ENCODE measurements around the gene LMX1B.

The LMX1B gene

GRCh38 chr9:126609191-126609590 lies 4.5 kb upstream of the LMX1B start:
- no peaks in the 10 kb centered on the region for H3K9me3 ChIP-seq (ENCODE audit: control extremely low read depth in 1 of 5, control insufficient read depth in 4 of 5, insufficient read depth in 2 of 5, low read depth in 1 of 5, low read length in 4 of 5)
- no peaks in the 10 kb centered on the region for H3K36me3 ChIP-seq (ENCODE audit: control insufficient read depth in 4 of 4, insufficient read depth in 4 of 4, low read length in 3 of 4)
- POLR2A ChIA-PET, result interaction anchor here (0.6 kb wide), 1 partner anchor 783 kb away, joined by 3 read pairs; no protein-coding TSS in a partner anchor
- DNase-seq, result no peak
- peaks cover 0 to 34% (median 16%) of the 10 kb centered on the region in 4 experiments for H3K4me1 ChIP-seq (ENCODE audit: control extremely low read depth in 1 of 4, control insufficient read depth in 4 of 4, insufficient read depth in 4 of 4, low read length in 3 of 4)
- H3K4me3 ChIP-seq (ENCODE audit: control insufficient read depth in 1 of 7, extremely low read depth in 1 of 7, insufficient read depth in 4 of 7, low read depth in 2 of 7, low read length in 6 of 7), result no peak overlapping the region
- peaks cover 0 to 81% (median 29%) of the 10 kb centered on the region in 5 experiments for H3K27me3 ChIP-seq (replicated peaks in 2 of 5; ENCODE audit: control insufficient read depth in 4 of 5, insufficient read depth in 5 of 5, low read length in 4 of 5)
- WGBS (ENCODE audit: insufficient coverage), result 71% methylated on average over 6 of the region's 6 CpGs
- no peak overlapping the region for H3K27ac ChIP-seq (ENCODE audit: insufficient read depth in 1 of 2, low read depth in 1 of 2, low read length in 2 of 2, poor library complexity in 1 of 2, severe bottlenecking in 2 of 2)
- CTCF ChIA-PET, result interaction anchor here (1.0 to 4.0 kb wide), 7 partner anchors 13 to 171 kb away, joined by 3 to 21 read pairs (median 3); no protein-coding TSS in a partner anchor

GRCh38 chr9:126609711-126610388 lies 3.9 kb upstream of the LMX1B start:
- POLR2A ChIA-PET, result no interaction called here
- WGBS (ENCODE audit: insufficient coverage), result 10% methylated on average over 22 of the region's 23 CpGs
- no peaks in the 10 kb centered on the region for H3K36me3 ChIP-seq (ENCODE audit: control insufficient read depth in 4 of 4, insufficient read depth in 4 of 4, low read length in 3 of 4)
- H3K4me1 ChIP-seq (ENCODE audit: control extremely low read depth in 1 of 4, control insufficient read depth in 4 of 4, insufficient read depth in 4 of 4, low read length in 3 of 4), result peaks cover 0 to 40% (median 20%) of the 10 kb centered on the region in 4 experiments
- CTCF ChIA-PET, result interaction anchor here (1.0 to 4.0 kb wide), 7 partner anchors 14 to 170 kb away, joined by 3 to 21 read pairs (median 3); no protein-coding TSS in a partner anchor
- H3K4me3 ChIP-seq (ENCODE audit: control insufficient read depth in 1 of 7, extremely low read depth in 1 of 7, insufficient read depth in 4 of 7, low read depth in 2 of 7, low read length in 6 of 7), result no peak overlapping the region
- peaks cover 0 to 88% (median 29%) of the 10 kb centered on the region in 5 experiments for H3K27me3 ChIP-seq (replicated peaks in 2 of 5; ENCODE audit: control insufficient read depth in 4 of 5, insufficient read depth in 5 of 5, low read length in 4 of 5)
- H3K27ac ChIP-seq (ENCODE audit: insufficient read depth in 1 of 2, low read depth in 1 of 2, low read length in 2 of 2, poor library complexity in 1 of 2, severe bottlenecking in 2 of 2), result no peak overlapping the region
- DNase-seq, result no peak
- no peaks in the 10 kb centered on the region for H3K9me3 ChIP-seq (ENCODE audit: control extremely low read depth in 1 of 5, control insufficient read depth in 4 of 5, insufficient read depth in 2 of 5, low read depth in 1 of 5, low read length in 4 of 5)

GRCh38 chr9:126611193-126611591 lies 2.5 kb upstream of the LMX1B start:
- no peaks in the 10 kb centered on the region for H3K9me3 ChIP-seq (ENCODE audit: control extremely low read depth in 1 of 5, control insufficient read depth in 4 of 5, insufficient read depth in 2 of 5, low read depth in 1 of 5, low read length in 4 of 5)
- DNase-seq, result no peak
- H3K27ac ChIP-seq (ENCODE audit: insufficient read depth in 1 of 2, low read depth in 1 of 2, low read length in 2 of 2, poor library complexity in 1 of 2, severe bottlenecking in 2 of 2), result no peak overlapping the region
- H3K27me3 ChIP-seq (replicated peaks in 2 of 5; ENCODE audit: control insufficient read depth in 4 of 5, insufficient read depth in 5 of 5, low read length in 4 of 5), result peaks cover 0 to 95% (median 29%) of the 10 kb centered on the region in 5 experiments
- WGBS (ENCODE audit: insufficient coverage), result 2% methylated on average over 25 of the region's 25 CpGs
- H3K36me3 ChIP-seq (ENCODE audit: control insufficient read depth in 4 of 4, insufficient read depth in 4 of 4, low read length in 3 of 4), result no peaks in the 10 kb centered on the region
- peaks cover 0 to 48% (median 27%) of the 10 kb centered on the region in 4 experiments for H3K4me1 ChIP-seq (ENCODE audit: control extremely low read depth in 1 of 4, control insufficient read depth in 4 of 4, insufficient read depth in 4 of 4, low read length in 3 of 4)
- POLR2A ChIA-PET, result no interaction called here
- H3K4me3 ChIP-seq (ENCODE audit: control insufficient read depth in 1 of 7, extremely low read depth in 1 of 7, insufficient read depth in 4 of 7, low read depth in 2 of 7, low read length in 6 of 7), result peak overlapping the region in 2 of 7 experiments; percentile 11 to 23
- CTCF ChIA-PET, result interaction anchor here (1.2 to 4.0 kb wide), 2 partner anchors 18 to 78 kb away, joined by 3 to 21 read pairs; no protein-coding TSS in a partner anchor

GRCh38 chr9:126611592-126612325 lies 2.0 kb upstream of the LMX1B start:
- CTCF ChIA-PET, result interaction anchor here (1.2 to 4.0 kb wide), 2 partner anchors 17 to 78 kb away, joined by 3 to 21 read pairs; no protein-coding TSS in a partner anchor
- H3K27me3 ChIP-seq (replicated peaks in 2 of 5; ENCODE audit: control insufficient read depth in 4 of 5, insufficient read depth in 5 of 5, low read length in 4 of 5), result peaks cover 0 to 95% (median 34%) of the 10 kb centered on the region in 5 experiments
- no peaks in the 10 kb centered on the region for H3K9me3 ChIP-seq (ENCODE audit: control extremely low read depth in 1 of 5, control insufficient read depth in 4 of 5, insufficient read depth in 2 of 5, low read depth in 1 of 5, low read length in 4 of 5)
- 2% methylated on average over 32 of the region's 43 CpGs for WGBS (ENCODE audit: insufficient coverage)
- H3K27ac ChIP-seq (ENCODE audit: insufficient read depth in 1 of 2, low read depth in 1 of 2, low read length in 2 of 2, poor library complexity in 1 of 2, severe bottlenecking in 2 of 2), result no peak overlapping the region
- DNase-seq, result peak; percentile 62 to 77 (median 74)
- POLR2A ChIA-PET, result no interaction called here
- peak overlapping the region in 2 of 7 experiments; percentile 26 to 37 for H3K4me3 ChIP-seq (ENCODE audit: control insufficient read depth in 1 of 7, extremely low read depth in 1 of 7, insufficient read depth in 4 of 7, low read depth in 2 of 7, low read length in 6 of 7)
- H3K36me3 ChIP-seq (ENCODE audit: control insufficient read depth in 4 of 4, insufficient read depth in 4 of 4, low read length in 3 of 4), result no peaks in the 10 kb centered on the region
- peaks cover 0 to 48% (median 27%) of the 10 kb centered on the region in 4 experiments for H3K4me1 ChIP-seq (ENCODE audit: control extremely low read depth in 1 of 4, control insufficient read depth in 4 of 4, insufficient read depth in 4 of 4, low read length in 3 of 4)

GRCh38 chr9:126612326-126612812 lies 1.4 kb upstream of the LMX1B start:
- ChIA-PET CTCF (no interaction called here), POLR2A (no interaction called here)
- H3K27me3 ChIP-seq (replicated peaks in 2 of 5; ENCODE audit: control insufficient read depth in 4 of 5, insufficient read depth in 5 of 5, low read length in 4 of 5), result peaks cover 0 to 95% (median 37%) of the 10 kb centered on the region in 5 experiments

GRCh38 chr9:126612813-126613641 lies 701 bp upstream of the LMX1B start:
- DNase-seq, result no peak
- Histone ChIP-seq H3K27ac (ENCODE audit: insufficient read depth in 1 of 2, low read depth in 1 of 2, low read length in 2 of 2, poor library complexity in 1 of 2, severe bottlenecking in 2 of 2) (no peak overlapping the region), H3K36me3 (ENCODE audit: control insufficient read depth in 4 of 4, insufficient read depth in 4 of 4, low read length in 3 of 4) (no peaks in the 10 kb centered on the region), H3K4me1 (ENCODE audit: control extremely low read depth in 1 of 4, control insufficient read depth in 4 of 4, insufficient read depth in 4 of 4, low read length in 3 of 4) (peaks cover 0 to 48% (median 27%) of the 10 kb centered on the region in 4 experiments), H3K27me3 (replicated peaks in 2 of 5; ENCODE audit: control insufficient read depth in 4 of 5, insufficient read depth in 5 of 5, low read length in 4 of 5) (peaks cover 0 to 95% (median 40%) of the 10 kb centered on the region in 5 experiments), H3K4me3 (ENCODE audit: control insufficient read depth in 1 of 7, extremely low read depth in 1 of 7, insufficient read depth in 4 of 7, low read depth in 2 of 7, low read length in 6 of 7) (peak overlapping the region in 3 of 7 experiments; percentile 20 to 33 (median 26)), H3K9me3 (ENCODE audit: control extremely low read depth in 1 of 5, control insufficient read depth in 4 of 5, insufficient read depth in 2 of 5, low read depth in 1 of 5, low read length in 4 of 5) (no peaks in the 10 kb centered on the region)
- ChIA-PET POLR2A (no interaction called here), CTCF (no interaction called here)
- WGBS (ENCODE audit: insufficient coverage), result 3% methylated on average over 51 of the region's 68 CpGs

More at GRCh38 chr9:126612326-126612812, 1.4 kb upstream of the LMX1B start:
- Histone ChIP-seq H3K4me1 (ENCODE audit: control extremely low read depth in 1 of 4, control insufficient read depth in 4 of 4, insufficient read depth in 4 of 4, low read length in 3 of 4) (peaks cover 0 to 48% (median 26%) of the 10 kb centered on the region in 4 experiments), H3K9me3 (ENCODE audit: control extremely low read depth in 1 of 5, control insufficient read depth in 4 of 5, insufficient read depth in 2 of 5, low read depth in 1 of 5, low read length in 4 of 5) (no peaks in the 10 kb centered on the region), H3K36me3 (ENCODE audit: control insufficient read depth in 4 of 4, insufficient read depth in 4 of 4, low read length in 3 of 4) (no peaks in the 10 kb centered on the region), H3K27ac (ENCODE audit: insufficient read depth in 1 of 2, low read depth in 1 of 2, low read length in 2 of 2, poor library complexity in 1 of 2, severe bottlenecking in 2 of 2) (no peak overlapping the region), H3K4me3 (ENCODE audit: control insufficient read depth in 1 of 7, extremely low read depth in 1 of 7, insufficient read depth in 4 of 7, low read depth in 2 of 7, low read length in 6 of 7) (peak overlapping the region in 3 of 7 experiments; percentile 26 to 37 (median 33))
- no peak for DNase-seq
- 3% methylated on average over 41 of the region's 54 CpGs for WGBS (ENCODE audit: insufficient coverage)

All from common myeloid progenitor, CD34-positive (primary cell).